ENCODE data around the gene IL17RA.

DNA sequence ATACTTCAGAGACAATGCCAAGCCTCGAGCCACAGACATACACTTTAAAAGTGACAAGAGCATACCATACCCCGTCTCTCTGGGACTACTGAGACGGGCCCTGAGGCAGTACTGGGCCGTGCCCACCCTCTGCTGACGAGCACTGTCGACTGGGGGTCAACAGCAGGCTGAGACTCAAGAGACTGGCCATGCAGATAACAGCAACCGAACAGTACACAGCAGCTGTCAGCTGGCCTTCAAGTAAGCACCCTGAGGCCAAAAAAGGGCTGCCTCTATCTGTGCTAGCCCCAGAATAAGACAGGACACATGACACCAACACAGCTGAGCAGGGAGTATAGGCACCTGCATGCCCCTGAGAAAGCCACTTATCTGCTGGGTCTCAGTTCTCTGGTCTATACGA lies 55.2 kb downstream of the IL17RA start:
- TF ChIP-seq, protein P1, sequence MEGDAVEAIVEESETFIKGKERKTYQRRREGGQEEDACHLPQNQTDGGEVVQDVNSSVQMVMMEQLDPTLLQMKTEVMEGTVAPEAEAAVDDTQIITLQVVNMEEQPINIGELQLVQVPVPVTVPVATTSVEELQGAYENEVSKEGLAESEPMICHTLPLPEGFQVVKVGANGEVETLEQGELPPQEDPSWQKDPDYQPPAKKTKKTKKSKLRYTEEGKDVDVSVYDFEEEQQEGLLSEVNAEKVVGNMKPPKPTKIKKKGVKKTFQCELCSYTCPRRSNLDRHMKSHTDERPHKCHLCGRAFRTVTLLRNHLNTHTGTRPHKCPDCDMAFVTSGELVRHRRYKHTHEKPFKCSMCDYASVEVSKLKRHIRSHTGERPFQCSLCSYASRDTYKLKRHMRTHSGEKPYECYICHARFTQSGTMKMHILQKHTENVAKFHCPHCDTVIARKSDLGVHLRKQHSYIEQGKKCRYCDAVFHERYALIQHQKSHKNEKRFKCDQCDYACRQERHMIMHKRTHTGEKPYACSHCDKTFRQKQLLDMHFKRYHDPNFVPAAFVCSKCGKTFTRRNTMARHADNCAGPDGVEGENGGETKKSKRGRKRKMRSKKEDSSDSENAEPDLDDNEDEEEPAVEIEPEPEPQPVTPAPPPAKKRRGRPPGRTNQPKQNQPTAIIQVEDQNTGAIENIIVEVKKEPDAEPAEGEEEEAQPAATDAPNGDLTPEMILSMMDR (IDR thresholded peaks at IDR 0.05; ENCODE audit: insufficient read depth, low read length, poor library complexity, severe bottlenecking), result no peak
- TF ChIP-seq EZH2phosphoT487 (conservative IDR thresholded peaks at IDR 0.05; ENCODE audit: low read length), result no peak
